Suprapubic skin (tissue), 4 donors: ENCODE results near the gene HS3ST6.

Experiments used
- CTCF ChIP-seq, 2 donors: fragments of 200-600 bp in 1 of 2; fragments of 450-650 bp in 1 of 2; sonication (generic) in 1 of 2; IDR thresholded peaks; one replicate each; pipeline ENCODE4 v1.5.1; 2016 to 2019; ENCODE audit warnings: antibody characterized with exemption in 2 of 2, mild to moderate bottlenecking in 1 of 2, moderate library complexity in 1 of 2
- POLR2A ChIP-seq, 2 donors: fragments of 450-650 bp; IDR thresholded peaks; one replicate each; pipeline ENCODE4 v1.6.1; 2017; ENCODE audit warnings: antibody characterized with exemption in 2 of 2, mild to moderate bottlenecking in 2 of 2, moderate library complexity in 2 of 2
- POLR2AphosphoS5 ChIP-seq, 3 donors: sonication (generic); formaldehyde crosslinking; IDR thresholded peaks; one replicate each; pipeline ENCODE4 v1.6.1; 2017; ENCODE audit warnings: antibody characterized with exemption in 3 of 3

- TF ChIP-seq CTCF (IDR thresholded peaks at IDR 0.05) (no peak), POLR2A (IDR thresholded peaks at IDR 0.05) (no peak), POLR2AphosphoS5 (IDR thresholded peaks at IDR 0.05) (no peak)
Observed at GRCh38 chr16:1877089-1877488, 41.1 kb downstream of the HS3ST6 start.
